ENCODE data around the gene PRKAR2B.
"Not testable (repeated sequence)": the region's sequence is repeated elsewhere in the genome, so short reads cannot be mapped to it uniquely, and the experiment has no call there.

PRKAR2B gene

GRCh38 chr7:107046491-107047259 is 2.2 kb downstream of the PRKAR2B start:
- H4K20me1 ChIP-seq = no peaks in the 10 kb centered on the region
- peaks cover 5% of the 10 kb centered on the region; the same call in 1 of the 2 replicates for H3K4me1 ChIP-seq
- H3K9ac ChIP-seq = no peak overlapping the region
- H3K36me3 ChIP-seq = no peaks in the 10 kb centered on the region
- TF ChIP-seq Cebpa-rat (IDR thresholded peaks at IDR 0.05) = no peak
- peaks cover 20% of the 10 kb centered on the region for H3K27me3 ChIP-seq
- H3K4me2 ChIP-seq = no peak overlapping the region
- H3K27ac ChIP-seq = no peak overlapping the region
- H3K4me3 ChIP-seq = no peak overlapping the region
- 0 out of 2 replicates have a peak, but pooled peaks cover 5% of the 10 kb centered on the region for H3K9me3 ChIP-seq

- no peak for TF ChIP-seq Cebpa-rat (IDR thresholded peaks at IDR 0.05)
- no peak overlapping the region for H3K27ac ChIP-seq
- peaks cover 20% of the 10 kb centered on the region for H3K27me3 ChIP-seq
- peaks cover 5% of the 10 kb centered on the region; the same call in 1 of the 2 replicates for H3K4me1 ChIP-seq
- H4K20me1 ChIP-seq = no peaks in the 10 kb centered on the region
- no peak overlapping the region for H3K4me3 ChIP-seq
- no peaks in the 10 kb centered on the region for H3K36me3 ChIP-seq
- H3K9me3 ChIP-seq = no peaks in the 10 kb centered on the region
- no peak overlapping the region for H3K9ac ChIP-seq
- no peak overlapping the region for H3K4me2 ChIP-seq
Measured at GRCh38 chr7:107047902-107048782, 3.6 kb downstream of the PRKAR2B start.

GRCh38 chr7:107048783-107049418 is 4.4 kb downstream of the PRKAR2B start:
- peaks cover 20% of the 10 kb centered on the region for H3K27me3 ChIP-seq
- H3K4me2 ChIP-seq = no peak overlapping the region
- no peaks in the 10 kb centered on the region for H3K36me3 ChIP-seq
- TF ChIP-seq Cebpa-rat (IDR thresholded peaks at IDR 0.05) = no peak
- no peak overlapping the region for H3K27ac ChIP-seq
- no peak overlapping the region for H3K4me3 ChIP-seq
- H3K9ac ChIP-seq = no peak overlapping the region
- no peaks in the 10 kb centered on the region for H4K20me1 ChIP-seq
- H3K4me1 ChIP-seq = peaks cover 5% of the 10 kb centered on the region; the same call in 1 of the 2 replicates
- no peaks in the 10 kb centered on the region for H3K9me3 ChIP-seq

- H3K36me3 ChIP-seq = no peaks in the 10 kb centered on the region
- peaks cover 20% of the 10 kb centered on the region for H3K27me3 ChIP-seq
- H3K4me1 ChIP-seq = peaks cover 5% of the 10 kb centered on the region; the same call in 1 of the 2 replicates
- TF ChIP-seq Cebpa-rat (IDR thresholded peaks at IDR 0.05) = no peak
- no peaks in the 10 kb centered on the region for H3K9me3 ChIP-seq
- no peaks in the 10 kb centered on the region for H4K20me1 ChIP-seq
- no peak overlapping the region for H3K4me2 ChIP-seq
- H3K4me3 ChIP-seq = no peak overlapping the region
- no peak overlapping the region for H3K9ac ChIP-seq
- H3K27ac ChIP-seq = no peak overlapping the region
Measured at GRCh38 chr7:107049480-107049879, 5.0 kb downstream of the PRKAR2B start.

GRCh38 chr7:107049971-107050532 is 5.5 kb downstream of the PRKAR2B start:
- Histone ChIP-seq H3K36me3 (no peaks in the 10 kb centered on the region), H3K4me1 (peaks cover 5% of the 10 kb centered on the region; the same call in 1 of the 2 replicates), H4K20me1 (no peaks in the 10 kb centered on the region), H3K9ac (no peak overlapping the region), H3K4me2 (no peak overlapping the region), H3K27ac (no peak overlapping the region), H3K4me3 (no peak overlapping the region), H3K9me3 (no peaks in the 10 kb centered on the region), H3K27me3 (peaks cover 16% of the 10 kb centered on the region)
- TF ChIP-seq Cebpa-rat (IDR thresholded peaks at IDR 0.05) = no peak

- Histone ChIP-seq H3K4me2 (no peak overlapping the region), H3K9ac (no peak overlapping the region), H3K9me3 (no peaks in the 10 kb centered on the region), H3K4me3 (no peak overlapping the region), H3K4me1 (no peaks in the 10 kb centered on the region), H4K20me1 (no peaks in the 10 kb centered on the region), H3K36me3 (no peaks in the 10 kb centered on the region), H3K27ac (no peak overlapping the region), H3K27me3 (peaks cover 2% of the 10 kb centered on the region; the same call in 1 of the 2 replicates)
- TF ChIP-seq Cebpa-rat (IDR thresholded peaks at IDR 0.05) = no peak
Measured at GRCh38 chr7:107051376-107051775, 6.9 kb downstream of the PRKAR2B start.

- not testable (repeated sequence) for H3K36me3 ChIP-seq, H4K20me1 ChIP-seq, H3K27ac ChIP-seq, H3K9ac ChIP-seq, H3K27me3 ChIP-seq, H3K9me3 ChIP-seq, H3K4me1 ChIP-seq, H3K4me3 ChIP-seq, H3K4me2 ChIP-seq
Measured at GRCh38 chr7:107054965-107055364, 10.5 kb downstream of the PRKAR2B start.

GRCh38 chr7:107056058-107056457 is 11.6 kb downstream of the PRKAR2B start:
- not testable (repeated sequence) for H4K20me1 ChIP-seq, H3K27me3 ChIP-seq, H3K4me3 ChIP-seq, H3K4me2 ChIP-seq, H3K27ac ChIP-seq, H3K9ac ChIP-seq, H3K4me1 ChIP-seq, H3K9me3 ChIP-seq, H3K36me3 ChIP-seq

GRCh38 chr7:107056728-107057473 is 12.4 kb downstream of the PRKAR2B start:
- H4K20me1 ChIP-seq = no peaks in the 10 kb centered on the region
- H3K9ac ChIP-seq = no peak overlapping the region
- H3K9me3 ChIP-seq = no peaks in the 10 kb centered on the region
- no peaks in the 10 kb centered on the region for H3K27me3 ChIP-seq
- H3K36me3 ChIP-seq = no peaks in the 10 kb centered on the region
- no peaks in the 10 kb centered on the region for H3K4me1 ChIP-seq
- H3K27ac ChIP-seq = no peak overlapping the region
- no peak for TF ChIP-seq Cebpa-rat (IDR thresholded peaks at IDR 0.05)
- H3K4me2 ChIP-seq = no peak overlapping the region
- no peak overlapping the region for H3K4me3 ChIP-seq
